Stimulated activated CD4-positive, alpha-beta T cell treated with anti-CD3 and anti-CD28 coated beads, Interleukin-1b, Interleukin-23, amount 100 ng/mL, for 24 hours (primary cell): ENCODE measurements around the gene ZNF226.
"Not testable (repeated sequence)": the region's sequence is repeated elsewhere in the genome, so short reads cannot be mapped to it uniquely, and the experiment has no call there.

ENCODE experiments used
- DNase-seq, 4 experiments: peaks; one replicate each; pipeline ENCODE4 v3.0.0-alpha.2; 2020; ENCODE audit warnings: low read depth in 4 of 4, low spot score in 1 of 4

Gene ZNF226

GRCh38 chr19:44164673-44165512, at the start of gene ZNF226:
Gene ZNF226, plus strand, starts transcription at chr19:44165100. Its CDS starts 4,981 bp downstream, at chr19:44170081.
- peak; percentile 42 to 68 (median 56) for DNase-seq

- not testable (repeated sequence) for DNase-seq
Observed at GRCh38 chr19:44121162-44121561, 43.7 kb upstream of the ZNF226 start.

- no peak for DNase-seq
Observed at GRCh38 chr19:44131955-44132354, 32.9 kb upstream of the ZNF226 start.

GRCh38 chr19:44141191-44142058, 23.5 kb upstream of the ZNF226 start, which contains the start of gene ZNF234:
Gene ZNF234, plus strand, starts transcription at chr19:44141554. Its CDS starts 3,079 bp downstream, at chr19:44144633.
- peak; percentile 34 to 55 (median 47) for DNase-seq

GRCh38 chr19:44142059-44142433, 22.9 kb upstream of the ZNF226 start:
- no peak for DNase-seq

GRCh38 chr19:44149776-44150175, 15.1 kb upstream of the ZNF226 start:
- DNase-seq = no peak

GRCh38 chr19:44151491-44151890, 13.4 kb upstream of the ZNF226 start:
- DNase-seq = no peak

- DNase-seq = no peak
Observed at GRCh38 chr19:44156475-44156874, 8.4 kb upstream of the ZNF226 start.

GRCh38 chr19:44163789-44164188, 1.1 kb upstream of the ZNF226 start:
- no peak for DNase-seq

- no peak for DNase-seq
Observed at GRCh38 chr19:44164327-44164672, 600 bp upstream of the ZNF226 start.

- DNase-seq = not testable (repeated sequence)
Observed at GRCh38 chr19:44170660-44171059, 5.8 kb downstream of the ZNF226 start.

GRCh38 chr19:44176590-44176989, 11.7 kb downstream of the ZNF226 start:
- DNase-seq = no peak

- no peak for DNase-seq
Observed at GRCh38 chr19:44180968-44181367, 16.1 kb downstream of the ZNF226 start.

- DNase-seq = no peak
Observed at GRCh38 chr19:44182145-44182544, 17.2 kb downstream of the ZNF226 start.

GRCh38 chr19:44190020-44190419, 25.1 kb downstream of the ZNF226 start:
- DNase-seq = no peak

- DNase-seq = no peak
Observed at GRCh38 chr19:44192127-44192526, 27.2 kb downstream of the ZNF226 start.

- DNase-seq = no peak
Observed at GRCh38 chr19:44196772-44197171, 31.9 kb downstream of the ZNF226 start.

- no peak for DNase-seq
Observed at GRCh38 chr19:44202470-44202869, 37.6 kb downstream of the ZNF226 start.

GRCh38 chr19:44202974-44203373, 38.1 kb downstream of the ZNF226 start:
- DNase-seq = no peak

- not testable (repeated sequence) for DNase-seq
Observed at GRCh38 chr19:44203877-44204276, 39.0 kb downstream of the ZNF226 start.

GRCh38 chr19:44204772-44205171, 39.9 kb downstream of the ZNF226 start:
- no peak for DNase-seq
